Measurements from ENCODE around the gene SFMBT1.

DNA sequence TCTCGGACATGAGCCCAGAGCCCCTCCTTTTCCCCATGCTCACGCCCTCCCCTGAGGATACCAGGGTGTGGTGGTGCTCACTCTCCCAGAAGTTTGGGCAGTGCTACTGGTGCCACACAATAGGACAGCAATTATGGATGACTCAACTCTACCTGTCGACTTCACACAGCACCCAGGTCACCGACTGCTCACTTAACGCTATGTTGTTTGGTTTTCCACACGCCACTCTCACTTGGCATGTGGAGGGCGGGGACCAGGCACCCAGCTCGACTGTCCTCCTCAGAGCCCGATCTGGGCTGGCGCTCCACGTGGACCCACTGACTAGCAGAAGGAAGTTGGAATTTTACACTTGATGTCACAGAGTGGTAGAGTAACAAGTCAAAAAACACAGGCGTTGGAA, 179.4 kb downstream of the SFMBT1 start:
- TF ChIP-seq, protein P1, sequence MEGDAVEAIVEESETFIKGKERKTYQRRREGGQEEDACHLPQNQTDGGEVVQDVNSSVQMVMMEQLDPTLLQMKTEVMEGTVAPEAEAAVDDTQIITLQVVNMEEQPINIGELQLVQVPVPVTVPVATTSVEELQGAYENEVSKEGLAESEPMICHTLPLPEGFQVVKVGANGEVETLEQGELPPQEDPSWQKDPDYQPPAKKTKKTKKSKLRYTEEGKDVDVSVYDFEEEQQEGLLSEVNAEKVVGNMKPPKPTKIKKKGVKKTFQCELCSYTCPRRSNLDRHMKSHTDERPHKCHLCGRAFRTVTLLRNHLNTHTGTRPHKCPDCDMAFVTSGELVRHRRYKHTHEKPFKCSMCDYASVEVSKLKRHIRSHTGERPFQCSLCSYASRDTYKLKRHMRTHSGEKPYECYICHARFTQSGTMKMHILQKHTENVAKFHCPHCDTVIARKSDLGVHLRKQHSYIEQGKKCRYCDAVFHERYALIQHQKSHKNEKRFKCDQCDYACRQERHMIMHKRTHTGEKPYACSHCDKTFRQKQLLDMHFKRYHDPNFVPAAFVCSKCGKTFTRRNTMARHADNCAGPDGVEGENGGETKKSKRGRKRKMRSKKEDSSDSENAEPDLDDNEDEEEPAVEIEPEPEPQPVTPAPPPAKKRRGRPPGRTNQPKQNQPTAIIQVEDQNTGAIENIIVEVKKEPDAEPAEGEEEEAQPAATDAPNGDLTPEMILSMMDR (conservative IDR thresholded peaks at IDR 0.05; ENCODE audit: low read depth in 2 of 2): no peak
- TF ChIP-seq EZH2phosphoT487 (IDR thresholded peaks at IDR 0.05; ENCODE audit: unreplicated experiment): no peak
- TF ChIP-seq POLR2AphosphoS5 (IDR thresholded peaks at IDR 0.05; ENCODE audit: low read depth): no peak
- no peak for TF ChIP-seq EZH2 (IDR thresholded peaks at IDR 0.05; ENCODE audit: low read depth, unreplicated experiment)
- TF ChIP-seq JUNB (IDR thresholded peaks at IDR 0.05; ENCODE audit: unreplicated experiment): no peak

Measured in GM23338 (cell line).